Osteocyte (in vitro differentiated cells): ENCODE data around the gene CACNB3. TPM values are rescaled to one million over a fixed set of nuclear protein-coding genes. Genes with fewer than 3 reads are reported as not detected.

Experiments used
- DNase-seq: peaks from one replicate; pipeline ENCODE4 v3.0.0; 2021; ENCODE audit warnings: mixed read lengths; ENCODE audit not compliant: unreplicated experiment; ENCODE audit errors: extremely low spot score
- H3K27ac Mint-ChIP-seq: one replicate; pipeline ENCODE4 v1.8.0; 2021; ENCODE audit warnings: mild to moderate bottlenecking, mixed read lengths; ENCODE audit not compliant: unreplicated experiment
- H3K27me3 Mint-ChIP-seq: one replicate; pipeline ENCODE4 v1.8.0; 2021; ENCODE audit warnings: mixed read lengths; ENCODE audit not compliant: unreplicated experiment
- H3K36me3 Mint-ChIP-seq: one replicate; pipeline ENCODE4 v1.8.0; 2021; ENCODE audit warnings: mixed read lengths; ENCODE audit not compliant: unreplicated experiment
- H3K4me1 Mint-ChIP-seq: one replicate; pipeline ENCODE4 v1.8.0; 2021; ENCODE audit warnings: mixed read lengths; ENCODE audit not compliant: unreplicated experiment
- H3K4me3 Mint-ChIP-seq: one replicate; pipeline ENCODE4 v1.8.0; 2021; ENCODE audit warnings: mild to moderate bottlenecking, moderate library complexity, mixed read lengths; ENCODE audit not compliant: unreplicated experiment
- H3K9me3 Mint-ChIP-seq: one replicate; pipeline ENCODE4 v1.8.0; 2021; ENCODE audit warnings: mixed read lengths; ENCODE audit not compliant: unreplicated experiment
- total RNA-seq: library from RNA; stranded (reverse); gene quantifications from 2 replicates; pipeline ENCODE4 v1.2.1, GENCODE V29; 2021
- TF ChIP-seq, protein P1 (sequence below): fragments of 200-600 bp; sonication (generic); IDR thresholded peaks from 2 replicates; pipeline ENCODE4 v1.5.0; 2021; ENCODE audit warnings: antibody characterized with exemption, mild to moderate bottlenecking, moderate library complexity

CACNB3 gene
- total RNA-seq, 1 donor from 2014 or later = 83.3 TPM

DNA sequence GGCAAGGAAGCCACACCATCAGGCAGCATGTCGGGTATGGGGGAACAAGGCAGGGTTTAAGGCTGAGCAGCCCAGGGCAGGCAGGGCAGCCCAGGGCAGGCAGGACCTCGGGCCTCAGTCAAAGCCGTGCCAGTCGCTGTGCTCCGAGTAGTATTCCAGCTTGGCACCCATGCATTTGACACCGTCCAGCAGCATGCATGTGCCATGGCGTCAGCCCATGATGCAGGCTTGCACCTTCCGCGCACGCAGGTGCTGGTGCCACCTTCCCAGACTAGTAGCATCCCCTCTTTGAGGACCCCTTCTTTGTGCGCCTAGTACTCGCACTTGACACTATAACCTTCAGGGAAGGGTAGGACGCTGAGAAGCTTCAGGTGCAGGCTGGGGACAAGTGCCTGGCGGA is 17.8 kb upstream of the CACNB3 start:
- H3K9me3 Mint-ChIP-seq = no peaks in the 10 kb centered on the region
- H3K27me3 Mint-ChIP-seq = peaks cover 4% of the 10 kb centered on the region
- H3K27ac Mint-ChIP-seq = no peak overlapping the region
- DNase-seq = no peak
- H3K36me3 Mint-ChIP-seq = no peaks in the 10 kb centered on the region
- no peak overlapping the region for H3K4me3 Mint-ChIP-seq
- TF ChIP-seq, protein P1, sequence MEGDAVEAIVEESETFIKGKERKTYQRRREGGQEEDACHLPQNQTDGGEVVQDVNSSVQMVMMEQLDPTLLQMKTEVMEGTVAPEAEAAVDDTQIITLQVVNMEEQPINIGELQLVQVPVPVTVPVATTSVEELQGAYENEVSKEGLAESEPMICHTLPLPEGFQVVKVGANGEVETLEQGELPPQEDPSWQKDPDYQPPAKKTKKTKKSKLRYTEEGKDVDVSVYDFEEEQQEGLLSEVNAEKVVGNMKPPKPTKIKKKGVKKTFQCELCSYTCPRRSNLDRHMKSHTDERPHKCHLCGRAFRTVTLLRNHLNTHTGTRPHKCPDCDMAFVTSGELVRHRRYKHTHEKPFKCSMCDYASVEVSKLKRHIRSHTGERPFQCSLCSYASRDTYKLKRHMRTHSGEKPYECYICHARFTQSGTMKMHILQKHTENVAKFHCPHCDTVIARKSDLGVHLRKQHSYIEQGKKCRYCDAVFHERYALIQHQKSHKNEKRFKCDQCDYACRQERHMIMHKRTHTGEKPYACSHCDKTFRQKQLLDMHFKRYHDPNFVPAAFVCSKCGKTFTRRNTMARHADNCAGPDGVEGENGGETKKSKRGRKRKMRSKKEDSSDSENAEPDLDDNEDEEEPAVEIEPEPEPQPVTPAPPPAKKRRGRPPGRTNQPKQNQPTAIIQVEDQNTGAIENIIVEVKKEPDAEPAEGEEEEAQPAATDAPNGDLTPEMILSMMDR = no peak
- peaks cover 4% of the 10 kb centered on the region for H3K4me1 Mint-ChIP-seq

DNA sequence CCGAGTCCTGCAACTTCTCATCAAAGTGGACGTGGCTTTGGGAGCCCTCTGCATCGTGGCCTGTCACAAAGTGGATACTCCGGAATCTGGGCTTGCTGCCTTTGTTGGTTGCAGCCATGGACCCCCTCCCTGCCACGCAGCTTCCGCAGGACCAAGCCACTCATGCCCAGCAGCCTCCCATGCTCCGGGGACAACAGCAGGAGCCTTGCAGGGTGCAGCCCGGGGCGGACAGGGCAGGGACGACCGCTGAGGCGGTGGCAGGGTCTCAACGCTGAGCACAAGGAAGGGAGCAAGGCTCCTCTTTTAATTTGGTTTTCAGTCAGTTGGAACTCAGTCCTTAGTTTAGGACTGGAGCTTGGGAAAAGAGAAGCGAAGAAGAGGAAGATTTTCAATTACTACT is 17.3 kb upstream of the CACNB3 start:
- H3K4me1 Mint-ChIP-seq = peaks cover 2% of the 10 kb centered on the region
- H3K27me3 Mint-ChIP-seq = peaks cover 4% of the 10 kb centered on the region
- H3K4me3 Mint-ChIP-seq = no peak overlapping the region
- no peak overlapping the region for H3K27ac Mint-ChIP-seq
- DNase-seq = no peak
- no peaks in the 10 kb centered on the region for H3K36me3 Mint-ChIP-seq
- no peaks in the 10 kb centered on the region for H3K9me3 Mint-ChIP-seq
- TF ChIP-seq, protein P1 = no peak

DNA sequence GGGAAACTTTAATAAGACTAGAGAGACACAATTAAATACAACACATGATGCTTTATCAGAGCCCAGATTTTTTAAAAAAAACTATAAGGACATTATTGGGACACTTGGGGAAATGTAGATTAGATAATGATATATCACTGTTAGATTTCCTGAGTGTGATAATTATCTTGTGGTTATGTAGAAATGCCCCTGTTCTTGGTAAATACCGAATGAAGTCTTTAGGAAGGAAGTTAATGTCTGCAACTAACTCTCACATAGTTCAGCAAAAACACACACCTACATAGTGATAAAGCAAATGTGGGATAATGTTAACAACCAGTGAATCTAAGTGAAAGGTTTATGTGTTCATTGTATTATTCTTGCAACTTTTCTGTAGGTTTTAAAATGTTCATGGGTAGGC is 14.6 kb upstream of the CACNB3 start:
- no peak for DNase-seq

DNA sequence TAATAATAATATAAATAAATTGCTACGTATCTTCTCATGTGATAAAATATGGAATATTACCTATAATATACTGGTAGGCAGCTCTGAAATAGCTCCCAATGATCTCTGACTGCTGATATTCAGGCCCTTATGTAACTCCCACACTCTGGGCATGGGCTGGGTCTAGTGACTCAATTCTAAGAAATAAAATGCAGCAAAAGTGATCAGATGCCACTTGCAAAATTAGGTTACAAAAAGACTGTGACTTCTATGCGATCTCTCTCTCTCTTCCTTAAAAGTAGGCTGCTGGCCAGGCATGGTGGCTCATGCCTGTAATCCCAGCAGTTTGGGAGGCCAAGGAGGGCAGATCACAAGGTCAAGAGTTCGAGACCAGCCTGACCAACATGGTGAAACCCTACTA is 10.3 kb upstream of the CACNB3 start:
- Mint-ChIP-seq H3K4me3 (no peak overlapping the region), H3K36me3 (no peaks in the 10 kb centered on the region)

More for the DNA sequence above, 14.6 kb upstream of the CACNB3 start:
- H3K4me3 Mint-ChIP-seq = no peak overlapping the region
- peaks cover 2% of the 10 kb centered on the region for H3K4me1 Mint-ChIP-seq
- H3K27me3 Mint-ChIP-seq = peaks cover 4% of the 10 kb centered on the region
- no peak overlapping the region for H3K27ac Mint-ChIP-seq
- TF ChIP-seq, protein P1 = no peak
- H3K9me3 Mint-ChIP-seq = no peaks in the 10 kb centered on the region
- no peaks in the 10 kb centered on the region for H3K36me3 Mint-ChIP-seq

DNA sequence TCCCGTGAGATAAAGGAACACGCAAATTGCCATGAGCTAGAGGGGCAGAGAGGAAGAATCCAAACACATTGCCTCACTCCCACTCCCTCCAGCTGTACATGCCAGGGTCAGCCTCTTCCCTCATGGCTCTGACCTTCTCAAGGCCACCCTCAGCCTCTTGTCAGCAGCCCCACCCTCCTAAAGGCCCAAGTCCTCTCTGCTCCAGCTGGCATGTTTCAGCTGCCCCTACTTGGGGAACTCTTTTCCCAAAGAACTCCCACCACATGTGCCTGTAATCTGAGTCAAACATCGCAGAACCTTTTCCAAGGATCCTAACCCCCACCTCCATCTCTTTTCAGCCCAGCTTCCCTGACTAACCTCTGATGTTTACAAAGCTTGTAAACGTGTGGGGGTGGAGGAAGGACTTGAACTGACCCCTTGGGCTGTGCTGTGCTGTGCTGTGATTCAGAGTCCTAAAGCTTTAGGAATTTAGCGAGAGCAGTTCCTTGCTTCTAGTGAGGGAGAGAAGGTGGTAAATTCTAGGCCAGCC is 7.3 kb upstream of the CACNB3 start:
- H3K4me1 Mint-ChIP-seq = peaks cover 41% of the 10 kb centered on the region
- no peak overlapping the region for H3K4me3 Mint-ChIP-seq
- H3K36me3 Mint-ChIP-seq = no peaks in the 10 kb centered on the region
- no peaks in the 10 kb centered on the region for H3K9me3 Mint-ChIP-seq
- TF ChIP-seq, protein P1 = no peak
- no peak for DNase-seq
- H3K27ac Mint-ChIP-seq = peak overlapping the region; percentile 91
- H3K27me3 Mint-ChIP-seq = no peaks in the 10 kb centered on the region

More for the DNA sequence above, 10.3 kb upstream of the CACNB3 start:
- TF ChIP-seq, protein P1 = no peak
- no peak for DNase-seq
- Mint-ChIP-seq H3K27ac (no peak overlapping the region), H3K9me3 (no peaks in the 10 kb centered on the region), H3K4me1 (peaks cover 29% of the 10 kb centered on the region), H3K27me3 (no peaks in the 10 kb centered on the region)
